ENCODE data around the gene SCG5.
"Not testable (repeated sequence)": the region's sequence is repeated elsewhere in the genome, so short reads cannot be mapped to it uniquely, and the experiment has no call there.

Gene SCG5

GRCh38 chr15:32641517-32642059 is at the start of gene SCG5:
Gene SCG5 (plus strand): TSS chr15:32641710. CDS start chr15:32643593, 1,883 bp downstream.
- DNase-seq (ENCODE audit: low read depth): peak; percentile 20

DNA sequence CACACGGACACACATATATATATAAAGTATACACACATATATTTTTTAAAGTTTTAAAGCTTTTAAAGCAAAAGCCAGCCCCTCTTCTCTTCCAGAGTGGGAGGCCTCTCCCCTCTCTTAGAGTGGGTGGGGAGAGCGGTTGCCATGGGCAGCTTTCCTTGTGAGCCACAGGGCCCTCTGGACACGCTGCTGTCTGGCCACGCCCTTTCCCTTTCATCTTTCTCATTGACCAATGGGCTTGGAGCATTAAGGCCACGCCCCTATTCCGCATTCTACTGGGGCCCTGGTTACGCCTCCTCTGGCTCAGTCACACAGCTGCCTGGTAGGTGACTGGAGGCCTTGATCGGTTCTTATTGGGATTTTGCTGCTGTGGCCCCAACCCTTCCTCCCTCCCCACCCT is 48.4 kb upstream of the SCG5 start, which contains the start of gene GOLGA8N:
GOLGA8N (plus strand) TSS at position 306 of the 400 bp plus-strand sequence.
- not testable (repeated sequence) for DNase-seq (ENCODE audit: low read depth)

DNA sequence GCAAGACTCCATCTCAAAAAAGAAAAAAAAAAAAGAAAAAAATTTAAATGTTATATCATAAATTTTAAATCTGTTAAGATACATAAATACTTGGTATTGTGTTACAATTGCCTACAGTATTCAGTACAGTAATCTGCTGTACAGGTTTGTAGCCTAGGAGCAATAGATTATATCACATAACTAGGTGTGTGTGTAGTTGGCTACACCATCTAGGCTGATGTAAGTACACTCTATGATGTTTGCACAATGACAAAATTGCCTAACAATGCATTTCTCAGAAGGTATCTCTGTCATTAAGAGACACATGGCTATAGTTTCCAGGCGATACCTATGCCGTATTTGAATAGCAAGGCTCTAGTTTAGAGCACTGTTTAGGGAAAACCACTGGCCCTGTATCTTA is 32.0 kb upstream of the SCG5 start:
- DNase-seq (ENCODE audit: low read depth): not testable (repeated sequence)

DNA sequence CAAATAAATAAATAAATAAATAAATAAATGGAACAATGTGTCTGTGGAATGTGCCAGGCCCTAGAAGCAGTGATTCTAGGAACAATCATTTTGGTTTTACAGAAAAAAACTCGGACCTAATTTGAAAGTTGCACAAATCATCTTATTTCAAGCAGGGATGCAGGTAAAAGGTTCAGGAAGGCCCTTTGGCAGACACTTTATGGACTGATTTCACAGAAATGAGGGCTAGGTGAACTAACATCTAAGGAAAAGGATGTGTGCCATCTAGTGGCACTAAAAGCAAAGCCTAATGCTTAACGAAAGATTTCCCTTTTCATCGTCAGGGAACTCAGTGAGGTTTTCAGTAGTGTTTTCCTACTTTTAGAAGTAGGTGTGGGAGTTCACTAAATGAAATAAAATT is 30.8 kb upstream of the SCG5 start:
- peak; percentile 16 for DNase-seq (ENCODE audit: low read depth)

- DNase-seq (ENCODE audit: low read depth): not testable (repeated sequence)
These were observed 26.8 kb upstream of the SCG5 start for GRCh38 chr15:32614712-32615050.

GRCh38 chr15:32615051-32615870 is 26.2 kb upstream of the SCG5 start, which contains the start of gene ARHGAP11A:
Gene ARHGAP11A (plus strand): TSS chr15:32615504. CDS start chr15:32616212, 708 bp downstream.
- peak; percentile 78 for DNase-seq (ENCODE audit: low read depth)

DNA sequence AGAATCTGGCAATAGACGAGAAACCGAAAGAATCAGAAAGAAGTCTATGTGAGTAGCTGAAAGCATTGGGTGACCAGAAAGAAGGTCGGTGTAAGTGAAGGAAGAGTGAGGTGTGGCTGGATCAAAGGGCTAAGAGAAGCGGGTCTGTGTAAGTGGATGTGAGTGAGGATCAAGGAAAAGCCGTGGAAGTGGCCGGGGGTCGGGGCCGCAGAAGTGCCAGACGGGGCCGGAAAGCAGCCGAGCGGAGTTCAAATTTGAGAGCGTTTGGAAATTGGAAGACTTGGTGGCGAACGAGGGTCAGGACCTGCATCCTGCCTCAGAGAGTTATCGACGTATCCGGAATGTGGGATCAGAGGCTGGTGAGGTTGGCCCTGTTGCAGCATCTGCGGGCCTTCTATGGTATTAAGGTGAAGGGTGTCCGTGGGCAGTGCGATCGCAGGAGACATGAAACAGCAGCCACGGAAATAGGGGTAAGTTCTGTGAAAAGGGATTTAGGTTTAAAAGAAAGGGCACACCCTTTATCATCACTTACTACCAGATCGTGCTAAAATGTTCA is 25.6 kb upstream of the SCG5 start:
- not testable (repeated sequence) for DNase-seq (ENCODE audit: low read depth)

DNA sequence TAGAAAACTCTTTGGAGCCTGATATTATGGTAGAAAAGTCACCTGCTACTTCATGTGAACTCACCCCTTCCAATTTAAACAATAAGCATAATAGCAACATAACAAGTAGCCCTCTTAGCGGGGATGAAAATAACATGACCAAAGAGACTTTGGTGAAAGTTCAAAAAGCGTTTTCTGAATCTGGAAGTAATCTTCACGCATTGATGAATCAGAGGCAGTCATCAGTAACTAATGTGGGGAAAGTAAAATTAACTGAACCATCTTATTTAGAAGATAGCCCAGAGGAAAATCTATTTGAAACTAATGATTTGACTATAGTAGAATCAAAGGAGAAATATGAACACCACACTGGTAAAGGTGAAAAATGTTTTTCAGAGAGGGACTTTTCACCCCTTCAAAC is 5.1 kb upstream of the SCG5 start:
- no peak for DNase-seq (ENCODE audit: low read depth)

DNA sequence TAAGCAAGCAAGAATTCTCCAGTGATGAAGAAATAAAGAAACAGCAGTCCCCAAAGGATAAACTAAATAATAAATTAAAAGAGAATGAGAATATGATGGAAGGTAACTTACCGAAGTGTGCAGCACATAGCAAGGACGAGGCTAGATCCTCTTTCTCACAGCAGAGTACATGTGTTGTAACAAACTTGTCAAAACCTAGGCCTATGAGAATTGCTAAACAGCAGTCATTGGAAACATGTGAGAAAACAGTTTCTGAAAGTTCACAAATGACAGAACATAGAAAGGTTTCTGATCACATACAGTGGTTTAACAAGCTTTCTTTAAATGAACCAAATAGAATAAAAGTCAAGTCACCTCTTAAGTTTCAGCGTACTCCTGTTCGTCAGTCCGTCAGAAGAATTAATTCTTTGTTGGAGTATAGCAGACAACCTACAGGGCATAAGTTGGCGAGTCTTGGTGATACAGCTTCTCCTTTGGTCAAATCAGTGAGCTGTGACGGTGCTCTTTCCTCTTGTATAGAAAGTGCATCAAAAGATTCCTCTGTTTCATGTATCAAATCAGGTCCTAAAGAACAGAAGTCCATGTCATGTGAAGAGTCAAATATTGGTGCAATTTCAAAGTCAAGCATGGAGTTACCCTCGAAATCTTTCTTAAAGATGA is 4.5 kb upstream of the SCG5 start:
- DNase-seq (ENCODE audit: low read depth): no peak

GRCh38 chr15:32637704-32638103 is 3.8 kb upstream of the SCG5 start:
- no peak for DNase-seq (ENCODE audit: low read depth)

- no peak for DNase-seq (ENCODE audit: low read depth)
These were observed 1.3 kb downstream of the SCG5 start for GRCh38 chr15:32642667-32643435.

DNA sequence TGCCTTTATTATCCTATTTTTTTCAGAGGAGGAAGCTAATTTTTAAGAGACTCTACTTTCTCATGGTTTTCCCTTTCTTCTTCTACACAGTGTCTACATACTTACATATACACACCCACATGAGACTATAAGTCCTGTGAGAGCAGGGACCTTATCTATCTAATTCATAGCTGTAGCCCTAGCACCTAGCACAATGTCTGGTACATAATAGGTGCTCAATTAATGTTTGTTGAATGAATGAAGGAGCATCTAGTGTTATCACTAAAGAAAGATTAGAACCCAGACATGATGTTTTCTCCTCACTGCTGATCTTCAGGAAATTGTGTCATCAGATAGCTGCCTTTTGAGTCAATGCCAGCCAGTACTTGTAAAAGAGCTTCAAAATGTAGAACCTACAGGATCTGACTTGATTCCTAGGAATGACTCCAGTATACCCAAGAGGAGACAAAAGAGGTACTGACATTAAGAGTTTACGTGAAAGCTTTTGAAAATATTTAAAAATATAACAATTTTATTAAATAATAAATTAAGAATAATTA is 2.5 kb downstream of the SCG5 start:
- no peak for DNase-seq (ENCODE audit: low read depth)

DNA sequence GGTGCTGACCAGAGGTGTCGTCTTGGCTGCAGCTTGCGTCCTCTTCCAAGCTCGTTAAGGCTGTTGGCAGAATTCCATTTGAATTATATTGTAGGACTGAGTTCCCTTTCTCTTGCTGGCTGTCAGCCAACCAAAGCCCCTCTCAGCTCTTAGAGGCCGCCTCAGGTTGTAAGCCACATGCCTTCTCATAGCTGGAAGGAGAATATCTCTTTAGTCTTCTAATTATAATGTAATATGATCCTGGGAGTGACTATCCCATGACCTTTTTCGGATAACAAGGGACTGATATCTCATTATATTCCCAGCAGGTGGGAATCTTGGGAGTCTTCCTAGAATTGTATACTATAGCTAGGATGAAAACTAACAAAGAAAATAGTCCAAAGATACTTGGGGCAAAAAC is 4.8 kb downstream of the SCG5 start:
- no peak for DNase-seq (ENCODE audit: low read depth)

DNA sequence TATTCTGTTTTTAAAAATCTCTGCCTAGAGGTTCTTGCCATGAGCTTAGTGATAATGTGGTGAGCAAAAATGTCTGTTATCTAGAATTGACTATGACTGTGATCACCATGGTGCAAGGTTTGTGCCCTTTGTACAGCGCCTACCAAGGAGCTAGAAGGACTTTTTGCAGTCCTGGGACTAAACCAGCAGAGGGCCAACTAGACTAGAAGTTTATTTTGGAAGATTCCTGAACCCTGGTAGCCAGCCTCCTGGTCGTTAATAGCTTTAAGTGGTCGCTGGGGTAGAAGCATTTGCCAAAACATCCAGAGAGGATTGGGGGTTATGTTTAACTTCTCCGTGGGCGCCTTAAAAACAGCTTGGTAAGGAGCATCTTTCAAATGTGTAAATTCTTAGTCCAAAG is 7.8 kb downstream of the SCG5 start:
- DNase-seq (ENCODE audit: low read depth): no peak

GRCh38 chr15:32651229-32651837 is 9.8 kb downstream of the SCG5 start:
- peak; percentile 51 for DNase-seq (ENCODE audit: low read depth)

DNA sequence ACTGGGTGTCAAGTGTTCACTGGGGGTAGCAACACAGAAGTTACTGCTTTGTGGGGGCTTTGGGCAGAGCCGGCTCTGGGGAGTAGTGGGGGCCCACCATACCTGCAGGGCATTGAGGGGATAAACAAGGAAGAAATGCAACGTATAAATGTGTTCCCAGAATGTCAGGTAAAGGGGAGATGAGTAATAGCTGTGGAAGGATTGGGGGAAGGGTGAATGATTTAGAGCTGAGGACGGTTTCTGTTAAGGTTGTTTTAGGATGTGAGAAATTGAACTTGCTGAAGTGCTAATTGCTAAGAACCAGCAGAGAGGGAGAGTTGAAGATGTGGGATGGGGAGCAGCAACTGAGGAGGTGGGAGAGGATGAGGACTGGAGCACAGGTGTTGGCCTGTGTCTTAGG is 10.7 kb downstream of the SCG5 start:
- no peak for DNase-seq (ENCODE audit: low read depth)

DNA sequence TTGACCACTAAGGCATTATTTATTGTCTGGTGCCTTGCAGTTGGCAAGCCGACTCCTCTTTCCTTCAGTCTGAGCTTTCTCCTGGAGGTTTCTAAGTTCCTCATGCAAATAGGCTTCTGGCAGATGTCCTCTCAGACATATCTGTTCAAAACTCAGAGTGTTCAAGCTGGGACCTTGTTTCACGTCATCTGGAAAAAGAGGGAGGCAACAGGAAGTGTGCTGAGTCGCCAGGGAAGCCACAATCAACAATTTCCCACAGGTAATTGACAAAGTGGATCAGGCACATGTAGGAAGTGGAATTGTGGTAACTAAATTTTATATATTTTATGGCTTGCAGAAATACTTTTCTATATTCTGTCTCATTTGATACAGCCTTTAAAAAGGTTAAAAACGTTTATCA is 14.6 kb downstream of the SCG5 start:
- DNase-seq (ENCODE audit: low read depth): no peak

GRCh38 chr15:32656496-32656895 is 15.0 kb downstream of the SCG5 start:
- DNase-seq (ENCODE audit: low read depth): no peak

- no peak for DNase-seq (ENCODE audit: low read depth)
These were observed 15.8 kb downstream of the SCG5 start for GRCh38 chr15:32657198-32657883.

DNA sequence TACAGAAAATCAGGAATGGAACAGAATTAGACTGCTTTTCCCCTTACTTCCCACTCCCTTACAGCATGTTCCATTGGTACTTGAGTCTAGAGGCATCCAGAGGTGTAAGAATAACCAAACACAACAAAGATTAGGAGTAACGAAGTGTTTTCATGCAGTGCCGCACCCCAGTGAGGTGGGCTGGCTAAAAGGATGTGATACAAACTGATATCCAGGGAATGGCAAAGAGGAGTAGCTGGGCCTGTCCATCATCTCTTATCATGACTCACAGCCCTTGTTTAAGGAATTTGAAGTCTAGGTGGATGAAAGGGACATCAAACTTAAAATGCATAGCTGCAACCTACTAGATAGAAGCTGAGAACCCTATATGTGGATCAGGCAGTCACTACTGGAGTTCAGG is 16.4 kb downstream of the SCG5 start:
- no peak for DNase-seq (ENCODE audit: low read depth)
